GM21717 (cell line): ENCODE measurements around the gene TEX29.

Experiments
- ATAC-seq: cut with Tn5 transposase; IDR thresholded peaks from one replicate; pipeline ENCODE4 v1.9.1; 2021; ENCODE audit warnings: mild to moderate bottlenecking, moderate library complexity; ENCODE audit not compliant: unreplicated experiment

The TEX29 gene

DNA sequence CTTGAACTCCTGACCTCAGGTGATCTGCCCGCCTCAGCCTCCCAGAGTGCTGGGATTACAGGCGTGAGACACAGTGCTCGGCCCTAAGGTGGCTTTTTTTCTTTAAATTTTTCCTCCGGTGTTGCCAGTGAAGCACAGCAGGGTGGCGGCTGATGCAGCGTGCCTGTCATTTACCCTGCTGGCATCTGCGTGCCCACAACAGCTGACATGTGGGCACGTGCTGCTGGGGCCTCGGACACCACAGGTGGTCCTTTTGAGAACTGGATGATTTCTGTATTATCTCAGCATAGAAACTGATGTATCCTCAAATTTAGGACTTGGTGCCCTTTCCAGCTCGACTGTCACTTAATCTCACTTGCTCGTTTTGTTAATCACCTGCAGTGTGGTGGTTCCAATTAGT, 31.2 kb upstream of the TEX29 start:
- ATAC-seq: no peak

GRCh38 chr13:111291908-111292307, 28.5 kb upstream of the TEX29 start:
- ATAC-seq: no peak

- ATAC-seq: no peak
Measured at GRCh38 chr13:111292710-111293485, 27.5 kb upstream of the TEX29 start.

GRCh38 chr13:111295886-111296285, 24.6 kb upstream of the TEX29 start:
- no peak for ATAC-seq

DNA sequence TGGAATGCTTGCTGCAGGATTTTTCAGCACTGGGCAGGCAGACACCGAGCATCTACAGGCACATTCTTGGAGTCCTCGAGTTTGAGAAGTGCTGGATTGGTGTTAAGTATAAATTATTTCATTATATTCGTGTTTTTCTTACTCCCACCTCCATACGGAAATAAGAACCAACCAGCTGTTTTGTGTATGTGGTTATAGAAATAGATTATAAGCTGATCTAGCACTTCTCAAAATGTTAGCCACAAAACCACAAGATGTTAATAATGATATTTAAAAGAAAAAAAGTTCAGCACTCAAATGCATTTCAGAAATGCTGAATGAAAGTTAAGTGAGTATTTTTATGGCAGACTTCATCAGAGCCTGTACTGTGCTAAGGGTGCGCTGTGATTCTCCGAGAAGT, 24.0 kb upstream of the TEX29 start:
- no peak for ATAC-seq

DNA sequence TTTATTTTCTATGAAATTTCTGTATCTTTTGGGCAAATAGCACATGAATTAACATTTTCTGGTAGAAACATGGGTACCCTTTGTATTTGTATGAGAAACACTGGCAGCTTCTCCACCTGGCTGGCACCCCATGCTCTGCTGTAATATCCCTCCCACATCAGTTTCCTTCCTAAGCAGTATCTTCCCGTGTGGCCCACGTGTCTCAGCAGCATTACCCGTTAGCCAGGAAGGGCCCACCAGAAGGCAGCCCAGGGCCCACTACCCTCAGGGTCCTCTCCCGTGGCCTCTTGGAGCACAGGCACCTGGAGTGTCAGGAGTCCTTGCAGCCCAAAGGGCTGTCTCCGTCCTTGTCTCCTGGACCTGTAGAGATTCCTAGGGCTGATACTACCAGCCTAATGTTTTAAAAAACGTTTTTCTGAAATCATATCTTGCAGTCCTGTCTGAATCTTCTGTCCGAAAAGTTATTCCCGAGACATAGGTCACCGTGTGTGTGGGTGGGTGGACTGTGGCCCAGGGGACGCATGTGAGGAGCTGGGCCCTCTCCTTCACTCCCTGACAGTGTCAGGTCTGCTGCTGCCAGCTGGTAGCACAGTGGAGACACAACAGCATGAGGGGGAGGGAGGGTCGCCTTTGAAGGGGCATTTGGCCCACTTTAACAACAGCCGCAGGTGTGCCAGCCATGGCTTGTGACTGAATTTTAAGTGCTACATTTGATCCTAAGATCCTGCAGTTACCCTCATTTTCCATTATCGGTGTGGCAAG, 22.0 kb upstream of the TEX29 start:
- ATAC-seq: no peak

DNA sequence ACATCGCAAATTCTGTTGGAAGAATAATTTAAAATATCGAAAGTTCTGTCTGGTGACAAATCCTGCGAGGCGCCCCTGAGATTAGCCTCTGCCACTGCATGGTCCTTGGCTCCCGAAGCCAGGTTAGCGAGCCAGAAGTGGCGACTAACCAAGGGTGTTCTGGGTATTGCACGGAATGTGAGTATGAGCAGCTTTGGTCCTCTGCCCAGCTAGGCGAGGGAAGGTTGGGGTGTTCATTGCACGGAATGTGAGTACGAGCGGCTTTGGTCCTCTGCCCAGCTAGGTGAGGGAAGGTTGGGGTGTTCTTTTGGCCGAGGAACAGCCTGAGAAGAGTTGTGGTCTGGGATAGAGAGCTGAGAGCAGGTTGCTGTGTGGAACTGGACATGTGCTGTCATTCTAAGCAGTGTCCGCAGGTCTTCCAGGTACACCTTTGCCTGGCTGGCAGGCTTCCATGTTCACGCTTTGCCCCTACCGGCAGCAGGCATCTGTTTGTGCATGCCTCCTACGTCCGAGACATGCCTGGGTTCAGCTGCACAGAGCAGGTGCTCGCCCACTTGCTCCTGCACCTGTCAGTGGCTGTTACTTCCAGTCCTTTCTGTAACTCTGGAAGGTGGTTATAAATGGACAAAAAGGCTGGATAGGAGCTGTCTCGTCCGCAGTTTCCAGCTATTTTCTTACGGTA, 18.3 kb upstream of the TEX29 start:
- no peak for ATAC-seq

- ATAC-seq: no peak
Measured at GRCh38 chr13:111303559-111303958, 16.9 kb upstream of the TEX29 start.

DNA sequence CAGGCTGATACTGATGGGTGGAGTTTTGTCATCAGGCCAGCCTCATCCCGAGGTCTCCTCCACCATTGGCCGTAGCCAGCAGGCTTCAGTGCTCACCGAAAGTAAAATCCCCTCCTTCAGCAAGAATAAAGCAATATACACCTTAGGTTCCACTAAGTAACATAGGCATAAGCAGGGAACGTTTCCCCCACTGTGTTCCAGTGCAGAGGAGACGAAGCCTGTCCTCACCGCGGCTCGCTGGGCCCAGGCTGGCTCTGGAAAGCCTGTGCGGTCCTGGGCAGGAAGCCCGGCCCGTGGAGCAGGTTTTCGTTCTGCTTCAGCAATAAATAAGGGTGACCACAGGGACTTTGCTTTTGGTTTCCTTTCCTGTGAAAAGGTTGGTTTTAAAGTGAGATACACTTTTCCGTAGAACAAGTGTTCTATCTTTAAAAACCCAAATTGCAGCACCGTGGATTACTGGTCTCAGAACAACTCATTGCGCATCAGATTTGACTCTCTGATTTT, 16.3 kb upstream of the TEX29 start:
- ATAC-seq: peak; percentile 96

GRCh38 chr13:111304603-111305289, 15.7 kb upstream of the TEX29 start:
- ATAC-seq: no peak

GRCh38 chr13:111312944-111313590, 7.4 kb upstream of the TEX29 start:
- no peak for ATAC-seq

DNA sequence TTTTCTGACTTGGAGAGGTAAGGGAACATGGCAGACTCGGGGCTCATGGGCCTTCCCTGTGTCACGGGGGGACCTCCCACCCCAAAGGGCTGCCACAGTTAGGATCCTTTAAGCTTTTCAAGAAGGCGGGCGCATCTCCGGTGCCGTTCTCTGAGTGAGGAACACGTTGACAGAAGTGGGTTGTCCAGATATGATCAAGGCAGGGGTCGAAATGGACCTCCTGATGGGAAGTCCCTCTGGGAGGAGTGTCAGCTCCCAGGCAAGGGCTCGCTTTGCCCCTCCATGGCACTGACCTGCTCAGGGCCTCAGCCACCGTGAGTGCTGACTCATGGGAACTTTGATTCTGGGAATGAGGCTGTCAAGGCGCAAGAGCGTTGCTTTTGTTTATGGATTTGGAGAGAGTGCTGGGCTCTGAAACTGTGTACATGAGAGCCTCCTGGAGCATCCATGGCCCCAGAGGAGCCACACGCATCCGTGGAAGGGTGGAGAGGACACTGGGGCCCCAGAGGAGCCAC, 6.5 kb upstream of the TEX29 start:
- ATAC-seq: no peak

DNA sequence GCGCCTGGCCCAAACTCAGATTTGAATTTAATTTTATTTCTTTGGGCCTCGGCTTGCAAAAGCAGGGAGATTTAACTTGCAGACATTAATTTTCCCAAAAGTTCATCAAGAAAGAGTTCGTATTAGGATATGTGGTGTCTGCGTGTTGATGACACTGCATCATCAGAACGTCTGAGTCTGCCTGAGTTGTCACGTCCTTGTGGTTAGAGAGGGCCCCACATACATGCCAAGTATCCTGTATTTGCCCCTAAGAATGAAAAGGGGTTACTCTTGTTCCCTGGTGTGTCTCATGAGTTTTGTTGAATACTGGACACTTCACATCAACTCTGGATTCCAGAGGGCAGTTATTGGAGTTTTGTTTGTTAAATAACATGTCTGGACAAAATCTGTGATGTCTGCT, 5.6 kb upstream of the TEX29 start:
- no peak for ATAC-seq

DNA sequence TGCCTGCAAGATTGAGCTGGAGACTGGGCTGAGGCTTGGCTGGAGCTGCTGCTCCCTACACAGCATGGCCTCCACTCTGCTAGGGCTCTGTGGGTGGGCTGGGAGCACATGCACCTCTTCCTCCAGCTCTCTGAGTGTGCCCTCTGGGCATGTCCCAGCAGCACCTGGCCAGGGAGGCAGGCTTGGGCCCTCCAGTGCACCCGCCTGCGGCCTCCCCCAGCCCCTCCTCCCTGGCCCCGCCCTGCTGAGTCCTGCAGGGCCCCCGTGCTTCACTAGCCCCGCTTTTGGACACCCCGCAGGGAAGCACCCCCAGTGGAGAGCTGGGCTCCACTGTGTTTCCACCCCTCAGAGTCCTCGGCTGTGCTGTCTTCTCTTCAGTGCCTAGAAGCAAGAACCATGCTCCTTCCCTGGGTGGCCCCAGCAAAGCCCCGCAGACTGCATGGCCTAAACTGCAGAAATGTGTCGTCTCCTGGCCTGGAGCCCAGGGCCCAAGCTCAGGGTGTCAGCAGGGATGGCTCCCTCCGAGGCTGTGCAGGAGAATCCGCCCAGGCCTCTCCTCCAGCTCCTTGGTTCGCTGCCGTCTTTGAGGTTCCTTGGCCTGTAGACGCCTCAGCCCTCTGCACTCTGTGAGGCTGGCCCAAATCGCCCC, 5.0 kb upstream of the TEX29 start:
- ATAC-seq: no peak

DNA sequence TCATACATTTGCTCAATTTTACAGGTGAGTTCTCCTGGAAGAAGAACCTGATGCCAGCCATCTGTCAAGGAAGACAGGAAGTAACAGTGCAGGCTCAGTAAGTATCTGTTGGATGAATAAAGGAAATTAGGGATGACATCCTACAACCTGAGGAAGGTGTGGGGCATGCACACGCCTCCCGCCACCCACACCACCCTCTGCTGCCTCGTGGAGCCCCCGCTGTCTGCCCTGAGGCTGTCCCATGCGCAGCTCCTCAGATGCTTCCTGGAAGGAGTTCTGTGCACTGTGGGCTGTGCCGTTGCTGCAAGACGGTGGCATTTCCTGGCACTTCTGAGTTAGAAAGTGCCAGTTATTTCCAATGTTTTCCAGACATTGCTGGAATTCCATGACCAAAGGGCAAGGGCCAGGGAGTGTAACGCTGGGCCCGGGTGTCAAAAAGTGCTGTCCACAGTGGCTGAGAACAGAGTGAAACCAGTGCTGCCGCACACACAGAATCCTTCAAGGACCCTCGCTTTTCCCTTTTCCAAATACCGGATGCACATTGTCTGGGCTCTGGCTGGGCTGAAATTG, 4.2 kb upstream of the TEX29 start:
- no peak for ATAC-seq

GRCh38 chr13:111317042-111317550, 3.3 kb upstream of the TEX29 start:
- ATAC-seq: no peak

- no peak for ATAC-seq
Measured at GRCh38 chr13:111317571-111318345, 2.7 kb upstream of the TEX29 start.

DNA sequence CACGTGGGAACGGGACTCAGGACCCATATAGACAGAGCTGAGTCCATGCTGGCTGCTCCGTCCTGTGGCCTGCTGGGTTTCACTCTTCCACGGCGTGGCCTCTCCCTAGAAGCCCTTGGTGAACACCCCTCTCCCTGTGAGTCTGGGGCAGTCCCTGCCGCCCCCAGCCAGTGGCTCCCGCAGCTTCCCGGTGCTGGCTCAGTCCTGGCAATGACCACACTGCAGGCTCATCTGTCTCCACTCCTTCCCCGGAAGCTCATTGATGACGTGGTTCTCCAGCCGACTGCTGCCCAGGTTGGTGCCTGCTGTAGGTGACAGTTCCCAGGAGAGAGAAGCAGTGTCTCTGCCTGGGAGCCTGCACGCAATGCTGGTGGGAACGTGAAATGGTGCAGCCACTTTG, 2.1 kb upstream of the TEX29 start:
- no peak for ATAC-seq

DNA sequence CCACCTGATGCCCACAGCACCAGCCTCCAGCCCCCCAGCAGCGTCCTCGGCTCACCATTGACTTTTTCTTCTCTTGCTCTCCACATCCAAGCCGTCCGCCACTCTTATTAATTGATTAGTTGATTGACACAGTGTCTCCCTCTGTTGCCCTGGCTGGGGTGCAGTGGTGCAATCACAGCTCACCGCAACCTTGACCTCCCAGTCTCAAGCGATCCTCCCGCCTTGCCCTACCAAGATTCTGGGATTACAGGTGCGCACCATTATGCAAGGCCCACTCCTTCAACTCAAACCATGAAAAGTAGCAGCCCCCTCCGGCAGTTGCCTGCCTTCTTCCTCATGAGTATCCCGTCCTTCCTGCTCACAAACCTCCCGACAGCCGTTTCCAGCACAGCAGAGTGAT, 921 bp upstream of the TEX29 start:
- no peak for ATAC-seq
